ENCODE data around the gene SLC4A3. TPM values are rescaled to one million over a fixed set of nuclear protein-coding genes. Genes with fewer than 3 reads are reported as not detected.

SLC4A3 gene
- total and polyA plus RNA-seq, 2 donors (not counting 3 experiments of a cell fraction or from before 2014, with no cell fraction given), result 0.29 to 0.35 TPM

DNA sequence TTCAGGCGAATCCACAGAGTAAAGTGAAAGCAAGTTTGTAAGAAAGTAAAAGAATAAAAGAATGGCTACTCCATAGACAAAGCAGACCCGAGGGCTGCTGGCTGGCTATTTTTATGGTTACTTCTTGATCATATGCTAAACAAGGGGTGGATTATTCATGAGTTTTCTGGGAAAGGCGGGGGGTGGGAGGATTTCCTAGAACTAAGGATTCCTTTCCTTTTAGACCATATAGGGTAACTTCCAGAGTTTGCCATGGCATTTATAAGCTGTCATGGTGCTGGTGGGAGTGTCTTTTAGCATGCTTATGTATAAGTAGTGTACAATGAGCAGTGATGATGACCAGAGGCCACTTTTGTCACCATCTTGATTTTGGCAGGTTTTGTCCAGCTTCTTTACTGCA lies 59.8 kb downstream of the SLC4A3 start:
- H3K27me3 ChIP-seq (ENCODE audit: control insufficient read depth in 2 of 2, insufficient read depth in 2 of 2, low read length in 2 of 2), result peaks cover 0 to 2% of the 10 kb centered on the region in 2 experiments
- intact Hi-C loops (cut with micrococcal nuclease) (no loop called here), dilution Hi-C loops (cut with MboI; ENCODE audit: extremely low pct_ligation_motif_present, low sequenced_read_pairs) (no loop called here)
- H3K9ac ChIP-seq (replicated peaks; ENCODE audit: extremely low read depth, insufficient read depth, low read length), result no peak overlapping the region
- no peaks in the 10 kb centered on the region for H3K36me3 ChIP-seq (ENCODE audit: control insufficient read depth in 2 of 2, extremely low read depth in 1 of 2, insufficient read depth in 2 of 2, low read length in 2 of 2)
- no peak overlapping the region for H3K4me2 ChIP-seq (ENCODE audit: insufficient read depth, low read length)
- H3K9me1 ChIP-seq (replicated peaks; ENCODE audit: control insufficient read depth, extremely low read depth, insufficient read depth, low read length), result no peaks in the 10 kb centered on the region
- no peak overlapping the region for H3K4me3 ChIP-seq (replicated peaks in 1 of 3; ENCODE audit: insufficient read depth in 1 of 3, low read depth in 1 of 3, low read length in 3 of 3)
- DNase-seq (ENCODE audit: low read depth, low spot score) (no peak), FAIRE-seq (no peak)
- H3K4me1 ChIP-seq (ENCODE audit: control insufficient read depth, extremely low read depth, insufficient read depth, low read length), result no peaks in the 10 kb centered on the region
- TF ChIP-seq, protein P1, sequence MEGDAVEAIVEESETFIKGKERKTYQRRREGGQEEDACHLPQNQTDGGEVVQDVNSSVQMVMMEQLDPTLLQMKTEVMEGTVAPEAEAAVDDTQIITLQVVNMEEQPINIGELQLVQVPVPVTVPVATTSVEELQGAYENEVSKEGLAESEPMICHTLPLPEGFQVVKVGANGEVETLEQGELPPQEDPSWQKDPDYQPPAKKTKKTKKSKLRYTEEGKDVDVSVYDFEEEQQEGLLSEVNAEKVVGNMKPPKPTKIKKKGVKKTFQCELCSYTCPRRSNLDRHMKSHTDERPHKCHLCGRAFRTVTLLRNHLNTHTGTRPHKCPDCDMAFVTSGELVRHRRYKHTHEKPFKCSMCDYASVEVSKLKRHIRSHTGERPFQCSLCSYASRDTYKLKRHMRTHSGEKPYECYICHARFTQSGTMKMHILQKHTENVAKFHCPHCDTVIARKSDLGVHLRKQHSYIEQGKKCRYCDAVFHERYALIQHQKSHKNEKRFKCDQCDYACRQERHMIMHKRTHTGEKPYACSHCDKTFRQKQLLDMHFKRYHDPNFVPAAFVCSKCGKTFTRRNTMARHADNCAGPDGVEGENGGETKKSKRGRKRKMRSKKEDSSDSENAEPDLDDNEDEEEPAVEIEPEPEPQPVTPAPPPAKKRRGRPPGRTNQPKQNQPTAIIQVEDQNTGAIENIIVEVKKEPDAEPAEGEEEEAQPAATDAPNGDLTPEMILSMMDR (IDR thresholded peaks at IDR 0.05; ENCODE audit: extremely low read depth in 1 of 2, insufficient read depth in 1 of 2, low read depth in 1 of 2, low read length in 2 of 2), result no peak
- TF ChIP-seq GATA2 (IDR thresholded peaks at IDR 0.05; ENCODE audit: insufficient read depth, insufficient read length, low read depth, low read length), result no peak
- TF ChIP-seq POLR2A (IDR thresholded peaks at IDR 0.05; ENCODE audit: low read depth, low read length), result no peak
- TF ChIP-seq POLR2AphosphoS5 (IDR thresholded peaks at IDR 0.05; ENCODE audit: insufficient read depth, low read depth, low read length), result no peak
- no peak for TF ChIP-seq MYC (IDR thresholded peaks at IDR 0.05; ENCODE audit: low read depth, low read length)
- TF ChIP-seq JUN (IDR thresholded peaks at IDR 0.05; ENCODE audit: borderline replicate concordance, insufficient read depth, insufficient read length, low read depth), result no peak
- TF ChIP-seq, protein P2, sequence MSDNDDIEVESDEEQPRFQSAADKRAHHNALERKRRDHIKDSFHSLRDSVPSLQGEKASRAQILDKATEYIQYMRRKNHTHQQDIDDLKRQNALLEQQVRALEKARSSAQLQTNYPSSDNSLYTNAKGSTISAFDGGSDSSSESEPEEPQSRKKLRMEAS (IDR thresholded peaks at IDR 0.05; ENCODE audit: insufficient read depth, insufficient read length), result no peak
- TF ChIP-seq FOS (IDR thresholded peaks at IDR 0.05; ENCODE audit: borderline replicate concordance, insufficient read depth, low read length), result no peak
- TF ChIP-seq EZH2 (IDR thresholded peaks at IDR 0.05; ENCODE audit: borderline replicate concordance, low read depth, low read length, severe bottlenecking), result no peak
- no peaks in the 10 kb centered on the region for H3K9me3 ChIP-seq (replicated peaks; ENCODE audit: control insufficient read depth, insufficient read depth, low read length)
- H4K20me1 ChIP-seq (replicated peaks; ENCODE audit: control insufficient read depth, extremely low read depth, insufficient read depth, low read length), result no peaks in the 10 kb centered on the region
- no peak overlapping the region for H3K27ac ChIP-seq (ENCODE audit: insufficient read depth, low read depth, low read length)
- no TSS peak for BruUV-seq (replicated peaks)
- no peaks in the 10 kb centered on the region for H3K79me2 ChIP-seq (ENCODE audit: control insufficient read depth, insufficient read depth, low read length)
- no peak overlapping the region for H2AFZ ChIP-seq (ENCODE audit: low read depth, low read length)
- CTCF ChIA-PET, result interaction anchor here (1.1 kb wide), 1 partner anchor 1893 kb away, joined by 3 read pairs; no protein-coding TSS in a partner anchor
- POLR2A ChIA-PET, result no interaction called here
